IPS-18a (cell line): Measurements from ENCODE around the gene TNS1.

Experiments
- H3K27ac ChIP-seq: one replicate; pipeline ENCODE4 v1.5.1; 2013; ENCODE audit warnings: low read length
- H3K27me3 ChIP-seq: one replicate; pipeline ENCODE4 v1.6.1; 2013; ENCODE audit warnings: mild to moderate bottlenecking, low read length; ENCODE audit not compliant: control insufficient read depth, insufficient read depth
- H3K36me3 ChIP-seq: one replicate; pipeline ENCODE4 v1.6.1; 2013; ENCODE audit warnings: low read depth, low read length; ENCODE audit not compliant: control insufficient read depth
- H3K4me1 ChIP-seq: one replicate; pipeline ENCODE4 v1.6.1; 2013; ENCODE audit warnings: low read depth, low read length; ENCODE audit not compliant: control insufficient read depth
- H3K4me3 ChIP-seq: one replicate; pipeline ENCODE4 v1.5.1; 2013; ENCODE audit warnings: low read length
- H3K9ac ChIP-seq: one replicate; pipeline ENCODE4 v1.6.1; 2013; ENCODE audit warnings: mild to moderate bottlenecking, low read length, moderate library complexity
- H3K9me3 ChIP-seq: one replicate; pipeline ENCODE4 v1.6.1; 2013; ENCODE audit warnings: low read depth, low read length; ENCODE audit not compliant: control insufficient read depth

The TNS1 gene

GRCh38 chr2:217956586-217957457, 46.0 kb downstream of the TNS1 start:
- Histone ChIP-seq H3K9me3 (no peaks in the 10 kb centered on the region), H3K27ac (no peak overlapping the region), H3K4me3 (no peak overlapping the region), H3K9ac (no peak overlapping the region), H3K4me1 (no peaks in the 10 kb centered on the region), H3K36me3 (no peaks in the 10 kb centered on the region), H3K27me3 (no peaks in the 10 kb centered on the region)

- H3K36me3 ChIP-seq: no peaks in the 10 kb centered on the region
- no peak overlapping the region for H3K27ac ChIP-seq
- H3K27me3 ChIP-seq: no peaks in the 10 kb centered on the region
- H3K9ac ChIP-seq: no peak overlapping the region
- H3K4me3 ChIP-seq: no peak overlapping the region
- no peaks in the 10 kb centered on the region for H3K4me1 ChIP-seq
- no peaks in the 10 kb centered on the region for H3K9me3 ChIP-seq
Measured at GRCh38 chr2:217955881-217956493, 46.8 kb downstream of the TNS1 start.

- Histone ChIP-seq H3K27me3 (no peaks in the 10 kb centered on the region), H3K36me3 (no peaks in the 10 kb centered on the region), H3K9ac (no peak overlapping the region), H3K9me3 (no peaks in the 10 kb centered on the region), H3K4me1 (no peaks in the 10 kb centered on the region), H3K4me3 (no peak overlapping the region), H3K27ac (no peak overlapping the region)
Measured at GRCh38 chr2:217954971-217955740, 47.6 kb downstream of the TNS1 start.

- H3K4me3 ChIP-seq: no peak overlapping the region
- H3K4me1 ChIP-seq: no peaks in the 10 kb centered on the region
- no peak overlapping the region for H3K27ac ChIP-seq
- no peaks in the 10 kb centered on the region for H3K36me3 ChIP-seq
- no peaks in the 10 kb centered on the region for H3K27me3 ChIP-seq
- H3K9me3 ChIP-seq: no peaks in the 10 kb centered on the region
- H3K9ac ChIP-seq: no peak overlapping the region
Measured at GRCh38 chr2:217954469-217954868, 48.3 kb downstream of the TNS1 start.

- Histone ChIP-seq H3K36me3 (no peaks in the 10 kb centered on the region), H3K4me1 (no peaks in the 10 kb centered on the region), H3K4me3 (no peak overlapping the region), H3K27me3 (no peaks in the 10 kb centered on the region), H3K9me3 (no peaks in the 10 kb centered on the region), H3K9ac (no peak overlapping the region), H3K27ac (no peak overlapping the region)
Measured at GRCh38 chr2:217954051-217954450, 48.7 kb downstream of the TNS1 start.

GRCh38 chr2:217953531-217953932, 49.3 kb downstream of the TNS1 start:
- no peak overlapping the region for H3K27ac ChIP-seq
- H3K9ac ChIP-seq: no peak overlapping the region
- no peaks in the 10 kb centered on the region for H3K9me3 ChIP-seq
- H3K4me1 ChIP-seq: no peaks in the 10 kb centered on the region
- H3K4me3 ChIP-seq: no peak overlapping the region
- H3K27me3 ChIP-seq: no peaks in the 10 kb centered on the region
- no peaks in the 10 kb centered on the region for H3K36me3 ChIP-seq

- Histone ChIP-seq H3K4me3 (no peak overlapping the region), H3K4me1 (no peaks in the 10 kb centered on the region), H3K36me3 (no peaks in the 10 kb centered on the region), H3K9me3 (no peaks in the 10 kb centered on the region), H3K27ac (no peak overlapping the region), H3K9ac (no peak overlapping the region), H3K27me3 (no peaks in the 10 kb centered on the region)
Measured at GRCh38 chr2:217953011-217953481, 49.7 kb downstream of the TNS1 start.

GRCh38 chr2:217952409-217952808, 50.4 kb downstream of the TNS1 start:
- Histone ChIP-seq H3K27me3 (no peaks in the 10 kb centered on the region), H3K4me1 (no peaks in the 10 kb centered on the region), H3K9me3 (no peaks in the 10 kb centered on the region), H3K27ac (no peak overlapping the region), H3K4me3 (no peak overlapping the region), H3K9ac (no peak overlapping the region), H3K36me3 (no peaks in the 10 kb centered on the region)

- no peaks in the 10 kb centered on the region for H3K9me3 ChIP-seq
- H3K36me3 ChIP-seq: no peaks in the 10 kb centered on the region
- H3K4me1 ChIP-seq: no peaks in the 10 kb centered on the region
- H3K4me3 ChIP-seq: no peak overlapping the region
- H3K27me3 ChIP-seq: no peaks in the 10 kb centered on the region
- H3K27ac ChIP-seq: no peak overlapping the region
- H3K9ac ChIP-seq: no peak overlapping the region
Measured at GRCh38 chr2:217951521-217952247, 51.1 kb downstream of the TNS1 start.

- Histone ChIP-seq H3K9me3 (no peaks in the 10 kb centered on the region), H3K9ac (no peak overlapping the region), H3K27ac (no peak overlapping the region), H3K36me3 (no peaks in the 10 kb centered on the region), H3K4me1 (no peaks in the 10 kb centered on the region), H3K27me3 (no peaks in the 10 kb centered on the region), H3K4me3 (no peak overlapping the region)
Measured at GRCh38 chr2:217951091-217951490, 51.7 kb downstream of the TNS1 start.

- Histone ChIP-seq H3K4me3 (no peak overlapping the region), H3K27me3 (no peaks in the 10 kb centered on the region), H3K36me3 (no peaks in the 10 kb centered on the region), H3K9ac (no peak overlapping the region), H3K27ac (no peak overlapping the region), H3K4me1 (no peaks in the 10 kb centered on the region), H3K9me3 (no peaks in the 10 kb centered on the region)
Measured at GRCh38 chr2:217950401-217950871, 52.4 kb downstream of the TNS1 start.
